AG10803 (cell line): ENCODE data around the gene PHACTR1.

ENCODE experiments used
- DNase-seq: peaks from one replicate; pipeline ENCODE4 v3.0.0; 2010; ENCODE audit warnings: low read depth
- H3K4me3 ChIP-seq: 2 replicates; pipeline ENCODE4 v1.5.1; 2011; ENCODE audit warnings: mild to moderate bottlenecking, low read length, control low read depth
- TF ChIP-seq, protein P1 (sequence below): conservative IDR thresholded peaks from 2 replicates; pipeline ENCODE4 v1.5.1; 2011; ENCODE audit warnings: mild to moderate bottlenecking, low read length, control low read depth, inconsistent platforms

PHACTR1 gene

DNA sequence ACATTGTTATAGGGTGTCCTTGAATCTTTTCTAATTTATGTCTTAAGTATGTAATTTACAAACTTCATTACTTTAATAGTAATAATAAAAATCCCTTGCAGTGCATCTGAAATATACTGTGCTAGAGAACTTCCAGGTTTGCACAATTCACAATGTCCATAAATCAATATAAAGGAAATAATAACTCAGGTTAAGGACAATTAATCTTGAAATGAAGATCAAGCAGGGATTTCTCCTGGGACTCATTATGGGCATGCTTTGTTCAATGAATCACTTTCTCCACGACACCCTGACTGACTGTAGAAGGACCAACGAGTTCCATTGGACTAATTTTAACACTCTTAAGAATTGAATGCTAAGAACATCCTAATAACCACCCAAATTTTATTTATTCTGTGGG, 110.0 kb downstream of the PHACTR1 start:
- TF ChIP-seq, protein P1, sequence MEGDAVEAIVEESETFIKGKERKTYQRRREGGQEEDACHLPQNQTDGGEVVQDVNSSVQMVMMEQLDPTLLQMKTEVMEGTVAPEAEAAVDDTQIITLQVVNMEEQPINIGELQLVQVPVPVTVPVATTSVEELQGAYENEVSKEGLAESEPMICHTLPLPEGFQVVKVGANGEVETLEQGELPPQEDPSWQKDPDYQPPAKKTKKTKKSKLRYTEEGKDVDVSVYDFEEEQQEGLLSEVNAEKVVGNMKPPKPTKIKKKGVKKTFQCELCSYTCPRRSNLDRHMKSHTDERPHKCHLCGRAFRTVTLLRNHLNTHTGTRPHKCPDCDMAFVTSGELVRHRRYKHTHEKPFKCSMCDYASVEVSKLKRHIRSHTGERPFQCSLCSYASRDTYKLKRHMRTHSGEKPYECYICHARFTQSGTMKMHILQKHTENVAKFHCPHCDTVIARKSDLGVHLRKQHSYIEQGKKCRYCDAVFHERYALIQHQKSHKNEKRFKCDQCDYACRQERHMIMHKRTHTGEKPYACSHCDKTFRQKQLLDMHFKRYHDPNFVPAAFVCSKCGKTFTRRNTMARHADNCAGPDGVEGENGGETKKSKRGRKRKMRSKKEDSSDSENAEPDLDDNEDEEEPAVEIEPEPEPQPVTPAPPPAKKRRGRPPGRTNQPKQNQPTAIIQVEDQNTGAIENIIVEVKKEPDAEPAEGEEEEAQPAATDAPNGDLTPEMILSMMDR = no peak
- no peak overlapping the region for H3K4me3 ChIP-seq
- no peak for DNase-seq

DNA sequence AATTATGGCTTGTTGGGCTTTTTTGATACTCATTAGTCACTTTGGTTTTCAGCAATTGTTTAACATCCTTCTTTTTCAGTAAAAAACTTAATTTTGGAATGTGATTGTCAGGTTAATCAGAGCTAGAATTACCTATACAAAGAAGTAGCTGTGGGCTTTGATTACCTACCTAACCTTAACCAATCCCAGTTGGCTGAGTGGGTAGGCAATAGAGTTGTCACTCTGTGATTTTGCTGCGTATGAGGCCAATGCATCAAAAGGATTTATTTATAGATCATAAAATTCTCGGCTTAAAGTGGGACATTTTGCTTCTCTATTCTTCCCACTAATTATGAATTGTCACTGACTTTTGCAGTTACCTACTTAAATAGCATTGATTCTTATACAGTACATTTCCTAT, 111.4 kb downstream of the PHACTR1 start:
- H3K4me3 ChIP-seq = no peak overlapping the region
- no peak for DNase-seq
- TF ChIP-seq, protein P1 = no peak

DNA sequence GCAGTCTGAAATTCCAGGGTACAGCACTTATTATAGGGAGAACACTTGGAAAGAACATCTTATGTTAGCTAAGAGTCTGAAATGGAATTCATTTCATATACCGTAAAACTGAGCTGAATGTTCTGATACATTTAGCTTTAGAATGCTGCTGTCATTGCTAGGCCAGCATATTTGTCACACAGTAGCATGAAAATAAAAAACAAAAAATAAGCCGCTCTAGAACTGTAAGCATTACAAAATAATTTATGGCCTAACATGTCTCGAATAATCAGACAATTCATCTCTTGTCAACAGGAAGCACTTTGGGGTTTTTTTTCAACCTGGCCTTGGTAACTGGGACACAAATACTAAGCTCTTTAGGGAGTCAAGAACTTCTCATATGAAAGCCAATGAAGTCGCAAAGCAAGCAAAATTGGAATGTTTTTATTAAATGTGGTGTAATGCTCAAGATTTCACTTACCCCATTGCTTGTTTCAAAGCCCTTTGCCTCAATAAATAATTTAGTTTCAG, 115.7 kb downstream of the PHACTR1 start:
- no peak overlapping the region for H3K4me3 ChIP-seq
- DNase-seq = no peak
- TF ChIP-seq, protein P1 = no peak

DNA sequence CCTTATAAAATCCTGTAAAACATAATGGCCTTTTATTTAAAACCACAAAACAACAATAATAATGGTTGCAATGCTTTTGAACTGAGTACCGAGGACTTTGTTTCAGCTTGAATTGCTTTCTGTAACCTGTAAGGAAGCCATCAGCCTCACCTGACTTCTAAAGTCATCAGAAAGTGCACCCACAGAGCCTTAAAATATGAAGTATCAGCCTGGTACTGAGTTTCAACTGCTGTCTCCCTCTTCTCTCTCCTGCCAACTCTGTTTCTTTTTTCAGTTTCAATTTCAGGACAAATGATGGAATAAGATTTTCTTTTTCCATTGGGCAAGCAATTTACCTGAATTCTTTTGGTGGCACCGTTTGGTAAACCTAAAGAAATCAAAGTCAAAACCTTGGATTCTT, 119.4 kb downstream of the PHACTR1 start:
- DNase-seq = no peak
- H3K4me3 ChIP-seq = no peak overlapping the region
- TF ChIP-seq, protein P1 = no peak

DNA sequence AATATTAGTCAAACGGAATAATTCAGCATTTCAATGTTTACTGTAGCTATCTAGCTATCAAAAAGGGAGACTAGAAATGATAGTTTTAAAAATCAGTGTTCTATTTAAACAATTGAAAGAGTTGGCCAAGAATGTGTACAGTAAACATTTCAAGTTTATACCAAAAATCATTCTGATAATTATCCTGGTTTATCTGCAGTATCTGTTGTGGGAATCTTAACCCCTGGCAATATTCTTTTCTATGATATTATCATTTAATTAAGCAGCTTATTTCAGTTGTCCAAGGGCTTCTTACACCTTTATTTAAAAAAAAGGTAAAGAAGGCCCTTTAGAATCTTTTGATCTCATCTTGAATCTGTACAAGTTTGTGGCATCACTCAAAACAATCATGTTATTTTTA, 125.1 kb downstream of the PHACTR1 start:
- TF ChIP-seq, protein P1 = no peak
- H3K4me3 ChIP-seq = no peak overlapping the region
- DNase-seq = no peak

DNA sequence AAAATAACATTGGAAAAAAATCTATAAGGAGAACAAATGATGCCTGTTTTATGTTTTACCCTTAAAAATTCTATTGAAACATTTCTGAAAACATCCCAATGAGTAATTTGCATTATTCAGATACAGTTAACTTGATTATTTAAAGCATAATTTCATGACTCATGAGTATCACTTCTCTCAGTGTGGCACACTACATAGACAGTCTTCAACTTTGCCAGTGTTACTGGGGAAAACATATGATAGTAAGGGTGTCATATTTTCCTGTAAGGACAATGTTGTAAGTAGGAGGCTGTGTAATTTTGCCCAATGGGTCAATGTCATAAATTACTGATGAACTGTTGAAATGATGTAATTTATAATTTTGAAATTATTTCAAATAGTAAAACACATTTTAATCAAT, 125.5 kb downstream of the PHACTR1 start:
- TF ChIP-seq, protein P1 = no peak
- peak; percentile 44 for DNase-seq
- H3K4me3 ChIP-seq = no peak overlapping the region

DNA sequence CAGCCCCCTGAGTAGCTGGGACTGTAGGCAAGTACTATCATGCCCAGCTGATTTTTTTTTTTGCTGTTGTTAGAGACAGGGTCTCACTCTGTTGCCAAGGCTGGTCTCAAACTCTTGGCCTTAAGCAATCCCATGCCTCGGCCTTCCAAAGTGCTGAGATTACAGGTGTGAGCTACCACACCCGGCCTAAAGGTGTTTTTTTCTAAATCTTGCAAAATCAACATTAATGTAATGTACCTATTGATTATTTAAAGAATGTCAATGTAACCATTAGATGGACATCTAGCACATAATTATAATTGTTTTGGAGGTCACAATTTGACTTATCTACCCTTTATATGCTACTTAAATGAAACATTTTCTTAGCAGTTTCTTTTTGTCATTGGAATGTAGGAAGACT, 126.1 kb downstream of the PHACTR1 start:
- DNase-seq = no peak
- no peak overlapping the region for H3K4me3 ChIP-seq
- TF ChIP-seq, protein P1 = no peak
